IMR-90 (cell line): ENCODE measurements around the gene HOXC10.

Experiments
- CHD1 ChIP-seq: IDR thresholded peaks from 2 replicates; pipeline ENCODE4 v1.6.1; 2012; ENCODE audit warnings: low read depth, low read length, improper control_type of control experiment
- POLR2A ChIP-seq: IDR thresholded peaks from 2 replicates; pipeline ENCODE4 v1.6.1; 2012; ENCODE audit warnings: mild to moderate bottlenecking, low read depth, low read length
- TF ChIP-seq, protein P1 (sequence below): conservative IDR thresholded peaks from 2 replicates; pipeline ENCODE4 v1.5.1; 2012; ENCODE audit warnings: mild to moderate bottlenecking, low read depth, low read length, improper control_type of control experiment
- TF ChIP-seq, protein P2 (sequence below): fragments of 150-350 bp; IDR thresholded peaks from 2 replicates; pipeline ENCODE4 v1.6.1; 2017; ENCODE audit warnings: mild to moderate bottlenecking, antibody characterized with exemption, low read length, low read depth

DNA sequence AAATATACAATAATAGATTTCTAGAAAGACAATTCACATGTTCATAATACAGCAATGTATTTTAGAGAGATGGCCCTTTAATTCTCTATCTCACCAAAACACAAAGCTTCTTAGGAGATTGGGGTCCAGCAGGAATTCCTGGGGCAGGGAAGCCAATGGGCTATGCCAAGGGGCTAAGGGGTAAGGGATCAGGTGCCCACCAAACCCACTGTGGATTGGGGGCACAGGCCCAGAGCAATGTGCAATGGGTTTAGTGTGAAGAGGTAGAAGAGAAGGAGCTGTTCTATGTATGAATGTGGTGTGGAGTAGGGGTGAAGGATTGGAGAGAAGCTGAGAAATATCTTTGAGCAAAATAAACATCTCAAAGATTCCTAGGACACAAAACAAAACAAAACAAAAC is 43.8 kb upstream of the HOXC10 start:
- TF ChIP-seq POLR2A (no peak), CHD1 (no peak)
- TF ChIP-seq, protein P1, sequence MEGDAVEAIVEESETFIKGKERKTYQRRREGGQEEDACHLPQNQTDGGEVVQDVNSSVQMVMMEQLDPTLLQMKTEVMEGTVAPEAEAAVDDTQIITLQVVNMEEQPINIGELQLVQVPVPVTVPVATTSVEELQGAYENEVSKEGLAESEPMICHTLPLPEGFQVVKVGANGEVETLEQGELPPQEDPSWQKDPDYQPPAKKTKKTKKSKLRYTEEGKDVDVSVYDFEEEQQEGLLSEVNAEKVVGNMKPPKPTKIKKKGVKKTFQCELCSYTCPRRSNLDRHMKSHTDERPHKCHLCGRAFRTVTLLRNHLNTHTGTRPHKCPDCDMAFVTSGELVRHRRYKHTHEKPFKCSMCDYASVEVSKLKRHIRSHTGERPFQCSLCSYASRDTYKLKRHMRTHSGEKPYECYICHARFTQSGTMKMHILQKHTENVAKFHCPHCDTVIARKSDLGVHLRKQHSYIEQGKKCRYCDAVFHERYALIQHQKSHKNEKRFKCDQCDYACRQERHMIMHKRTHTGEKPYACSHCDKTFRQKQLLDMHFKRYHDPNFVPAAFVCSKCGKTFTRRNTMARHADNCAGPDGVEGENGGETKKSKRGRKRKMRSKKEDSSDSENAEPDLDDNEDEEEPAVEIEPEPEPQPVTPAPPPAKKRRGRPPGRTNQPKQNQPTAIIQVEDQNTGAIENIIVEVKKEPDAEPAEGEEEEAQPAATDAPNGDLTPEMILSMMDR = no peak
- TF ChIP-seq, protein P2, sequence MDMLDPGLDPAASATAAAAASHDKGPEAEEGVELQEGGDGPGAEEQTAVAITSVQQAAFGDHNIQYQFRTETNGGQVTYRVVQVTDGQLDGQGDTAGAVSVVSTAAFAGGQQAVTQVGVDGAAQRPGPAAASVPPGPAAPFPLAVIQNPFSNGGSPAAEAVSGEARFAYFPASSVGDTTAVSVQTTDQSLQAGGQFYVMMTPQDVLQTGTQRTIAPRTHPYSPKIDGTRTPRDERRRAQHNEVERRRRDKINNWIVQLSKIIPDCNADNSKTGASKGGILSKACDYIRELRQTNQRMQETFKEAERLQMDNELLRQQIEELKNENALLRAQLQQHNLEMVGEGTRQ = no peak
